ENCODE data around the gene FIGNL1. TPM values are rescaled to one million over a fixed set of nuclear protein-coding genes. Genes with fewer than 3 reads are reported as not detected.

Gene FIGNL1
- total RNA-seq, 1 experiment from 2014 or later = 13.8 TPM

DNA sequence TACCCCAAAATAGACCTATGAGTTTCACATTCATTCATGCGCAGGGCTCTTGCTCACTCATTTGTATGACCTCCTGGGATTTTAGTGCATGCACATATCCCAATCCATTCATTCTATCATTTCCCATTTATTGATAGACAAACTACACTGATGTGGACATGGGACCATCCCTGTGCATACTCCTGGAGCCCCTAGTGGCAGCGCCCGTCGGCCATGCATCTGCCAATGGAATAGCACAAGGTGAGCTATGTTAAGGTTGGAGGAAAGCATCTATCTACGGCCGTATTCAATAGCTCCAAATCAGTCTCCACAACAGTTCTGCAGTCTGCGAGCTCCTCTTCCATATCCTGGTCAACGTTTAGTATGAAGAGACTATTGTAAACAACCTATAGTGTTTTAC is 31.7 kb upstream of the FIGNL1 start:
- no peak overlapping the region for H3K18ac ChIP-seq (ENCODE audit: insufficient read length, low read depth, low read length)
- H2AFZ ChIP-seq (ENCODE audit: low read length) = no peak overlapping the region
- H3K23me2 ChIP-seq (ENCODE audit: insufficient read length, low read depth, low read length, poor library complexity, severe bottlenecking) = no peaks in the 10 kb centered on the region
- H2AK5ac ChIP-seq (ENCODE audit: insufficient read length, low read length) = no peak overlapping the region
- no peaks in the 10 kb centered on the region for H3K27me3 ChIP-seq (ENCODE audit: insufficient read depth, low read length)
- H2BK120ac ChIP-seq (ENCODE audit: low read depth, low read length, poor library complexity, severe bottlenecking) = no peak overlapping the region
- Mint-ChIP-seq H3K4me1 (no peaks in the 10 kb centered on the region), H3K9me3 (peaks cover 0 to 6% of the 10 kb centered on the region in 2 experiments; a peak in 2 of 5 replicates), H3K4me3 (no peak overlapping the region), H3K36me3 (ENCODE audit: insufficient read depth in 1 of 3, low read depth in 3 of 3) (no peaks in the 10 kb centered on the region), H3K27ac (no peak overlapping the region), H3K27me3 (ENCODE audit: low read depth) (no peaks in the 10 kb centered on the region)
- no peaks in the 10 kb centered on the region for H3K9me3 ChIP-seq (ENCODE audit: control insufficient read depth, low read depth, low read length)
- H3K27ac ChIP-seq (ENCODE audit: insufficient read length, low read depth, low read length) = no peak overlapping the region
- no peak for DNase-seq
- no peaks in the 10 kb centered on the region for H3K79me1 ChIP-seq (ENCODE audit: insufficient read depth, low read depth, low read length, poor library complexity, severe bottlenecking)
- no peak overlapping the region for H2BK5ac ChIP-seq (ENCODE audit: insufficient read length, low read length)
- H4K5ac ChIP-seq (ENCODE audit: insufficient read length, low read depth, low read length) = no peak overlapping the region
- H3K4me1 ChIP-seq (ENCODE audit: insufficient read depth, low read length) = no peaks in the 10 kb centered on the region
- H2BK15ac ChIP-seq (ENCODE audit: low read depth, low read length) = no peak overlapping the region
- H3T11ph ChIP-seq (ENCODE audit: low read length) = no peak overlapping the region
- H2BK12ac ChIP-seq (ENCODE audit: insufficient read length, low read depth, low read length) = no peak overlapping the region
- H4K8ac ChIP-seq (replicated peaks; ENCODE audit: insufficient read length, low read depth, low read length) = no peak overlapping the region
- no peak overlapping the region for H3K56ac ChIP-seq (ENCODE audit: insufficient read length, low read depth, low read length)
- no peak overlapping the region for H3K23ac ChIP-seq (ENCODE audit: insufficient read length, low read depth, low read length)
- no peaks in the 10 kb centered on the region for H4K20me1 ChIP-seq (ENCODE audit: control insufficient read depth, insufficient read depth, insufficient read length)
- no peaks in the 10 kb centered on the region for H3K79me2 ChIP-seq (ENCODE audit: insufficient read depth, low read length)
- no peak overlapping the region for H3K9ac ChIP-seq (ENCODE audit: extremely low read depth, insufficient read length, low read length)
- no peak overlapping the region for H4K91ac ChIP-seq (ENCODE audit: insufficient read length, low read depth, low read length)
- no peak overlapping the region for H2BK20ac ChIP-seq (ENCODE audit: low read depth, low read length, poor library complexity, severe bottlenecking)
- H3K4ac ChIP-seq (ENCODE audit: low read depth, low read length) = no peak overlapping the region
- no CpG with 5 or more reads among the region's 8 CpGs for WGBS (ENCODE audit: extremely low coverage, insufficient read length, low lambda C conversion rate)
- TF ChIP-seq, protein P1, sequence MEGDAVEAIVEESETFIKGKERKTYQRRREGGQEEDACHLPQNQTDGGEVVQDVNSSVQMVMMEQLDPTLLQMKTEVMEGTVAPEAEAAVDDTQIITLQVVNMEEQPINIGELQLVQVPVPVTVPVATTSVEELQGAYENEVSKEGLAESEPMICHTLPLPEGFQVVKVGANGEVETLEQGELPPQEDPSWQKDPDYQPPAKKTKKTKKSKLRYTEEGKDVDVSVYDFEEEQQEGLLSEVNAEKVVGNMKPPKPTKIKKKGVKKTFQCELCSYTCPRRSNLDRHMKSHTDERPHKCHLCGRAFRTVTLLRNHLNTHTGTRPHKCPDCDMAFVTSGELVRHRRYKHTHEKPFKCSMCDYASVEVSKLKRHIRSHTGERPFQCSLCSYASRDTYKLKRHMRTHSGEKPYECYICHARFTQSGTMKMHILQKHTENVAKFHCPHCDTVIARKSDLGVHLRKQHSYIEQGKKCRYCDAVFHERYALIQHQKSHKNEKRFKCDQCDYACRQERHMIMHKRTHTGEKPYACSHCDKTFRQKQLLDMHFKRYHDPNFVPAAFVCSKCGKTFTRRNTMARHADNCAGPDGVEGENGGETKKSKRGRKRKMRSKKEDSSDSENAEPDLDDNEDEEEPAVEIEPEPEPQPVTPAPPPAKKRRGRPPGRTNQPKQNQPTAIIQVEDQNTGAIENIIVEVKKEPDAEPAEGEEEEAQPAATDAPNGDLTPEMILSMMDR (conservative IDR thresholded peaks at IDR 0.05) = peak; percentile 48
- no peak overlapping the region for H3K14ac ChIP-seq (ENCODE audit: insufficient read depth, low read length)
- H3K4me2 ChIP-seq (ENCODE audit: insufficient read depth, insufficient read length, low read length) = no peak overlapping the region
